ENCODE measurements around the gene FUT8.
"Not testable (repeated sequence)": the region's sequence is repeated elsewhere in the genome, so short reads cannot be mapped to it uniquely, and the experiment has no call there.

FUT8 gene

GRCh38 chr14:65704850-65705249, 292.3 kb downstream of the FUT8 start:
- ChIA-PET CTCF (no interaction called here), POLR2A (ENCODE audit: low non-redundant PET) (no interaction called here)
- no peak overlapping the region for H3K27ac ChIP-seq
- TF ChIP-seq CTCF (conservative IDR thresholded peaks at IDR 0.05; ENCODE audit: low read depth): no peak
- no peak for DNase-seq (ENCODE audit: low spot score)

GRCh38 chr14:65709576-65709975, 297.0 kb downstream of the FUT8 start:
- CTCF ChIA-PET: no interaction called here
- H3K27ac ChIP-seq: no peak overlapping the region
- POLR2A ChIA-PET (ENCODE audit: low non-redundant PET): no interaction called here
- TF ChIP-seq CTCF (conservative IDR thresholded peaks at IDR 0.05; ENCODE audit: low read depth): no peak
- DNase-seq (ENCODE audit: low spot score): no peak

GRCh38 chr14:65716813-65717212, 304.3 kb downstream of the FUT8 start:
- CTCF ChIA-PET; POLR2A ChIA-PET (ENCODE audit: low non-redundant PET); DNase-seq (ENCODE audit: low spot score); H3K27ac ChIP-seq: not testable (repeated sequence)

- H3K27ac ChIP-seq; DNase-seq (ENCODE audit: low spot score); CTCF ChIA-PET; POLR2A ChIA-PET (ENCODE audit: low non-redundant PET): not testable (repeated sequence)
Measured at GRCh38 chr14:65717384-65717915, 304.9 kb downstream of the FUT8 start.

GRCh38 chr14:65718629-65719028, 306.1 kb downstream of the FUT8 start:
- POLR2A ChIA-PET (ENCODE audit: low non-redundant PET): no interaction called here
- H3K27ac ChIP-seq: no peak overlapping the region
- no peak for TF ChIP-seq CTCF (conservative IDR thresholded peaks at IDR 0.05; ENCODE audit: low read depth)
- DNase-seq (ENCODE audit: low spot score): no peak
- CTCF ChIA-PET: interaction anchor here (0.7 kb wide), 1 partner anchor 577 kb away, joined by 3 read pairs; no protein-coding TSS in a partner anchor

- CTCF ChIA-PET: no interaction called here
- no peak overlapping the region for H3K27ac ChIP-seq
- no peak for DNase-seq (ENCODE audit: low spot score)
- TF ChIP-seq CTCF (conservative IDR thresholded peaks at IDR 0.05; ENCODE audit: low read depth): no peak
- POLR2A ChIA-PET (ENCODE audit: low non-redundant PET): no interaction called here
Measured at GRCh38 chr14:65720171-65720570, 307.6 kb downstream of the FUT8 start.

GRCh38 chr14:65720743-65721142, 308.2 kb downstream of the FUT8 start:
- DNase-seq (ENCODE audit: low spot score): no peak
- ChIA-PET CTCF (no interaction called here), POLR2A (ENCODE audit: low non-redundant PET) (no interaction called here)
- no peak for TF ChIP-seq CTCF (conservative IDR thresholded peaks at IDR 0.05; ENCODE audit: low read depth)
- no peak overlapping the region for H3K27ac ChIP-seq

GRCh38 chr14:65723348-65723747, 310.8 kb downstream of the FUT8 start:
- no peak for TF ChIP-seq CTCF (conservative IDR thresholded peaks at IDR 0.05; ENCODE audit: low read depth)
- no peak overlapping the region for H3K27ac ChIP-seq
- DNase-seq (ENCODE audit: low spot score): no peak
- POLR2A ChIA-PET (ENCODE audit: low non-redundant PET): no interaction called here
- CTCF ChIA-PET: no interaction called here

All from RWPE1 (cell line).